Amygdala (tissue), 56 donors: ENCODE measurements around the gene AKR1B15.

Experiments used
- DNase-seq, 56 donors: peaks; one replicate each; lab custom pipeline; 2025; lab: John Stamatoyannopoulos, UW

The AKR1B15 gene

GRCh38 chr7:134611611-134612151 lies 62.8 kb downstream of the AKR1B15 start:
- no peak for DNase-seq

- DNase-seq, result no peak
Observed at GRCh38 chr7:134612197-134612596, 63.3 kb downstream of the AKR1B15 start.

GRCh38 chr7:134613623-134614347 lies 64.9 kb downstream of the AKR1B15 start:
- DNase-seq, result no peak

- no peak for DNase-seq
Observed at GRCh38 chr7:134616611-134617010, 67.7 kb downstream of the AKR1B15 start.

GRCh38 chr7:134618756-134619530 lies 70.0 kb downstream of the AKR1B15 start:
- DNase-seq, result no peak

- DNase-seq, result no peak
Observed at GRCh38 chr7:134619627-134620331, 70.9 kb downstream of the AKR1B15 start.

GRCh38 chr7:134622303-134622995 lies 73.5 kb downstream of the AKR1B15 start:
- DNase-seq, result no peak

GRCh38 chr7:134623193-134623592 lies 74.3 kb downstream of the AKR1B15 start:
- no peak for DNase-seq

GRCh38 chr7:134625550-134625949 lies 76.6 kb downstream of the AKR1B15 start:
- DNase-seq, result no peak

GRCh38 chr7:134627109-134627774 lies 78.3 kb downstream of the AKR1B15 start:
- no peak for DNase-seq

GRCh38 chr7:134627775-134628153 lies 78.9 kb downstream of the AKR1B15 start:
- DNase-seq, result no peak

- no peak for DNase-seq
Observed at GRCh38 chr7:134629445-134629844, 80.5 kb downstream of the AKR1B15 start.
